GM21390 (cell line): ENCODE data around the gene KSR1.

Experiments
- ATAC-seq: cut with Tn5 transposase; IDR thresholded peaks from one replicate; pipeline ENCODE4 v1.9.1; 2021; ENCODE audit not compliant: unreplicated experiment

KSR1 gene

GRCh38 chr17:27603421-27603770 lies 147.1 kb downstream of the KSR1 start:
- ATAC-seq = no peak

- ATAC-seq = no peak
Observed at GRCh38 chr17:27603880-27604794, 147.9 kb downstream of the KSR1 start.

- no peak for ATAC-seq
Observed at GRCh38 chr17:27605409-27605808, 149.2 kb downstream of the KSR1 start.

GRCh38 chr17:27607521-27608091 lies 151.4 kb downstream of the KSR1 start:
- no peak for ATAC-seq

- ATAC-seq = no peak
Observed at GRCh38 chr17:27608328-27609230, 152.3 kb downstream of the KSR1 start.

- ATAC-seq = no peak
Observed at GRCh38 chr17:27609611-27610303, 153.5 kb downstream of the KSR1 start.

GRCh38 chr17:27610304-27610677 lies 154.0 kb downstream of the KSR1 start:
- ATAC-seq = no peak

- ATAC-seq = no peak
Observed at GRCh38 chr17:27612160-27612770, 156.0 kb downstream of the KSR1 start.

- no peak for ATAC-seq
Observed at GRCh38 chr17:27613433-27613832, 157.2 kb downstream of the KSR1 start.

- no peak for ATAC-seq
Observed at GRCh38 chr17:27615121-27615520, 158.9 kb downstream of the KSR1 start.

GRCh38 chr17:27616414-27616813 lies 160.2 kb downstream of the KSR1 start:
- ATAC-seq = no peak

- ATAC-seq = no peak
Observed at GRCh38 chr17:27618417-27618816, 162.2 kb downstream of the KSR1 start.

- ATAC-seq = no peak
Observed at GRCh38 chr17:27620721-27621120, 164.5 kb downstream of the KSR1 start.

GRCh38 chr17:27621536-27621935 lies 165.3 kb downstream of the KSR1 start:
- ATAC-seq = no peak

GRCh38 chr17:27621942-27622559 lies 165.8 kb downstream of the KSR1 start:
- ATAC-seq = no peak

- no peak for ATAC-seq
Observed at GRCh38 chr17:27622986-27623385, 166.7 kb downstream of the KSR1 start.

GRCh38 chr17:27623614-27624013 lies 167.4 kb downstream of the KSR1 start:
- no peak for ATAC-seq

- no peak for ATAC-seq
Observed at GRCh38 chr17:27624539-27624938, 168.3 kb downstream of the KSR1 start.

- no peak for ATAC-seq
Observed at GRCh38 chr17:27625856-27626255, 169.6 kb downstream of the KSR1 start.

GRCh38 chr17:27627514-27627913 lies 171.3 kb downstream of the KSR1 start:
- no peak for ATAC-seq
